NCI-H1092 (cell line): Measurements from ENCODE around the gene PLPP7.
"Not testable (repeated sequence)": the region's sequence is repeated elsewhere in the genome, so short reads cannot be mapped to it uniquely, and the experiment has no call there.

Source experiments
- DNase-seq: peaks from one replicate; lab custom pipeline; 2025; lab: John Stamatoyannopoulos, UW

PLPP7 gene

GRCh38 chr9:131330814-131331600 lies 41.5 kb downstream of the PLPP7 start:
- DNase-seq, result no peak

- not testable (repeated sequence) for DNase-seq
These were observed 42.5 kb downstream of the PLPP7 start for GRCh38 chr9:131331996-131332395.

- no peak for DNase-seq
These were observed 44.5 kb downstream of the PLPP7 start for GRCh38 chr9:131333771-131334628.

GRCh38 chr9:131334629-131335367 lies 45.3 kb downstream of the PLPP7 start:
- DNase-seq, result no peak

GRCh38 chr9:131335368-131335755 lies 45.8 kb downstream of the PLPP7 start:
- no peak for DNase-seq

GRCh38 chr9:131337131-131337848 lies 47.8 kb downstream of the PLPP7 start:
- no peak for DNase-seq

- DNase-seq, result not testable (repeated sequence)
These were observed 49.7 kb downstream of the PLPP7 start for GRCh38 chr9:131339212-131339611.

- not testable (repeated sequence) for DNase-seq
These were observed 55.5 kb downstream of the PLPP7 start for GRCh38 chr9:131344931-131345535.

- DNase-seq, result no peak
These were observed 57.0 kb downstream of the PLPP7 start for GRCh38 chr9:131346559-131346958.

- no peak for DNase-seq
These were observed 58.0 kb downstream of the PLPP7 start for GRCh38 chr9:131347376-131348020.

- no peak for DNase-seq
These were observed 59.4 kb downstream of the PLPP7 start for GRCh38 chr9:131348631-131349521.

- DNase-seq, result no peak
These were observed 60.0 kb downstream of the PLPP7 start for GRCh38 chr9:131349522-131349880.

- peak; percentile 80 for DNase-seq
These were observed 60.5 kb downstream of the PLPP7 start for GRCh38 chr9:131349881-131350563.

- DNase-seq, result not testable (repeated sequence)
These were observed 67.0 kb downstream of the PLPP7 start for GRCh38 chr9:131356479-131356878.

- no peak for DNase-seq
These were observed 69.0 kb downstream of the PLPP7 start for GRCh38 chr9:131358556-131358955.
